Testis (tissue), 2 donors: ENCODE data around the gene TESMIN.

ENCODE experiments used
- CTCF ChIP-seq, 3 experiments: fragments of 450-650 bp in 2 of 3; fragments of 200-600 bp in 1 of 3; sonication (generic) in 1 of 3; IDR thresholded peaks; one replicate each; pipeline ENCODE4 v1.5.1; 2016 to 2019; ENCODE audit warnings: antibody characterized with exemption in 3 of 3, mild to moderate bottlenecking in 2 of 3, moderate library complexity in 1 of 3
- POLR2A ChIP-seq: fragments of 450-650 bp; IDR thresholded peaks from one replicate; pipeline ENCODE4 v1.6.1; 2017; ENCODE audit warnings: antibody characterized with exemption, mild to moderate bottlenecking, moderate library complexity

- TF ChIP-seq CTCF (IDR thresholded peaks at IDR 0.05) = no peak
- no peak for TF ChIP-seq POLR2A
Observed at GRCh38 chr11:68692115-68692514, 59.2 kb downstream of the TESMIN start.
